ENCODE data around the gene HSPG2.

HSPG2 gene

GRCh38 chr1:21854751-21855131 lies 82.4 kb downstream of the HSPG2 start:
- Histone ChIP-seq H3K36me3 (ENCODE audit: insufficient read depth, low read length) (no peaks in the 10 kb centered on the region), H3K27ac (no peak overlapping the region)

GRCh38 chr1:21854090-21854750 lies 82.9 kb downstream of the HSPG2 start:
- no peak overlapping the region for H3K4me3 ChIP-seq
- no peak for DNase-seq (ENCODE audit: low read depth, low spot score)
- TF ChIP-seq FOXP2 (optimal IDR thresholded peaks at IDR 0.05; ENCODE audit: control extremely low read depth, extremely low read length, insufficient read depth): no peak
- TF ChIP-seq EZH2 (IDR thresholded peaks at IDR 0.05): no peak
- no peak for TF ChIP-seq POLR2AphosphoS5 (IDR thresholded peaks at IDR 0.05; ENCODE audit: borderline replicate concordance, low read depth, low read length)

More at GRCh38 chr1:21854751-21855131, 82.4 kb downstream of the HSPG2 start:
- no peak overlapping the region for H3K9ac ChIP-seq (ENCODE audit: insufficient read length)
- TF ChIP-seq POLR2AphosphoS5 (IDR thresholded peaks at IDR 0.05; ENCODE audit: borderline replicate concordance, low read depth, low read length): no peak
- H3K9me3 ChIP-seq (ENCODE audit: low read depth, low read length): no peaks in the 10 kb centered on the region
- no peak overlapping the region for H3K4me3 ChIP-seq
- DNase-seq (ENCODE audit: low read depth, low spot score): no peak

GRCh38 chr1:21853131-21853427 lies 84.0 kb downstream of the HSPG2 start:
- Histone ChIP-seq H3K36me3 (ENCODE audit: insufficient read depth, low read length) (no peaks in the 10 kb centered on the region), H3K27ac (no peak overlapping the region)

More at GRCh38 chr1:21854090-21854750, 82.9 kb downstream of the HSPG2 start:
- no peaks in the 10 kb centered on the region for H3K36me3 ChIP-seq (ENCODE audit: insufficient read depth, low read length)
- H3K9me3 ChIP-seq (ENCODE audit: low read depth, low read length): no peaks in the 10 kb centered on the region
- H3K27ac ChIP-seq: no peak overlapping the region
- no peak overlapping the region for H3K9ac ChIP-seq (ENCODE audit: insufficient read length)

GRCh38 chr1:21852282-21853130 lies 84.6 kb downstream of the HSPG2 start:
- DNase-seq (ENCODE audit: low read depth, low spot score): no peak
- H3K36me3 ChIP-seq (ENCODE audit: insufficient read depth, low read length): no peaks in the 10 kb centered on the region
- no peak for TF ChIP-seq FOXP2 (optimal IDR thresholded peaks at IDR 0.05; ENCODE audit: control extremely low read depth, extremely low read length, insufficient read depth)
- TF ChIP-seq EZH2 (IDR thresholded peaks at IDR 0.05): no peak
- no peak for TF ChIP-seq POLR2AphosphoS5 (IDR thresholded peaks at IDR 0.05; ENCODE audit: borderline replicate concordance, low read depth, low read length)

More at GRCh38 chr1:21853131-21853427, 84.0 kb downstream of the HSPG2 start:
- H3K9ac ChIP-seq (ENCODE audit: insufficient read length): no peak overlapping the region
- no peaks in the 10 kb centered on the region for H3K9me3 ChIP-seq (ENCODE audit: low read depth, low read length)
- no peak overlapping the region for H3K4me3 ChIP-seq
- TF ChIP-seq POLR2AphosphoS5 (IDR thresholded peaks at IDR 0.05; ENCODE audit: borderline replicate concordance, low read depth, low read length) (no peak), FOXP2 (optimal IDR thresholded peaks at IDR 0.05; ENCODE audit: control extremely low read depth, extremely low read length, insufficient read depth) (no peak), EZH2 (IDR thresholded peaks at IDR 0.05) (no peak)
- no peak for DNase-seq (ENCODE audit: low read depth, low spot score)

GRCh38 chr1:21851430-21852250 lies 85.5 kb downstream of the HSPG2 start:
- no peak overlapping the region for H3K4me3 ChIP-seq
- no peaks in the 10 kb centered on the region for H3K36me3 ChIP-seq (ENCODE audit: insufficient read depth, low read length)
- TF ChIP-seq POLR2AphosphoS5 (IDR thresholded peaks at IDR 0.05; ENCODE audit: borderline replicate concordance, low read depth, low read length) (no peak), FOXP2 (optimal IDR thresholded peaks at IDR 0.05; ENCODE audit: control extremely low read depth, extremely low read length, insufficient read depth) (no peak), EZH2 (IDR thresholded peaks at IDR 0.05) (no peak)
- no peak for DNase-seq (ENCODE audit: low read depth, low spot score)
- no peak overlapping the region for H3K9ac ChIP-seq (ENCODE audit: insufficient read length)
- H3K9me3 ChIP-seq (ENCODE audit: low read depth, low read length): no peaks in the 10 kb centered on the region
- H3K27ac ChIP-seq: no peak overlapping the region

More at GRCh38 chr1:21852282-21853130, 84.6 kb downstream of the HSPG2 start:
- H3K27ac ChIP-seq: no peak overlapping the region
- H3K9ac ChIP-seq (ENCODE audit: insufficient read length): no peak overlapping the region
- no peak overlapping the region for H3K4me3 ChIP-seq
- H3K9me3 ChIP-seq (ENCODE audit: low read depth, low read length): no peaks in the 10 kb centered on the region

- TF ChIP-seq EZH2 (IDR thresholded peaks at IDR 0.05) (no peak), FOXP2 (optimal IDR thresholded peaks at IDR 0.05; ENCODE audit: control extremely low read depth, extremely low read length, insufficient read depth) (no peak), POLR2AphosphoS5 (IDR thresholded peaks at IDR 0.05; ENCODE audit: borderline replicate concordance, low read depth, low read length) (no peak)
- H3K27ac ChIP-seq: no peak overlapping the region
- DNase-seq (ENCODE audit: low read depth, low spot score): no peak
- no peak overlapping the region for H3K9ac ChIP-seq (ENCODE audit: insufficient read length)
- H3K9me3 ChIP-seq (ENCODE audit: low read depth, low read length): no peaks in the 10 kb centered on the region
- H3K4me3 ChIP-seq: no peak overlapping the region
- no peaks in the 10 kb centered on the region for H3K36me3 ChIP-seq (ENCODE audit: insufficient read depth, low read length)
Observed at GRCh38 chr1:21849909-21850576, 87.1 kb downstream of the HSPG2 start.

GRCh38 chr1:21848524-21849174 lies 88.5 kb downstream of the HSPG2 start:
- TF ChIP-seq EZH2 (IDR thresholded peaks at IDR 0.05) (no peak), FOXP2 (optimal IDR thresholded peaks at IDR 0.05; ENCODE audit: control extremely low read depth, extremely low read length, insufficient read depth) (no peak), POLR2AphosphoS5 (IDR thresholded peaks at IDR 0.05; ENCODE audit: borderline replicate concordance, low read depth, low read length) (no peak)
- Histone ChIP-seq H3K4me3 (no peak overlapping the region), H3K9me3 (ENCODE audit: low read depth, low read length) (no peaks in the 10 kb centered on the region), H3K36me3 (ENCODE audit: insufficient read depth, low read length) (no peaks in the 10 kb centered on the region), H3K9ac (ENCODE audit: insufficient read length) (no peak overlapping the region), H3K27ac (no peak overlapping the region)
- no peak for DNase-seq (ENCODE audit: low read depth, low spot score)
